Inflammatory macrophage (primary cell): Measurements from ENCODE around the gene LDLRAD3.
"Not testable (repeated sequence)": the region's sequence is repeated elsewhere in the genome, so short reads cannot be mapped to it uniquely, and the experiment has no call there.

Source experiments
- DNase-seq, 2 donors: peaks; one replicate each; pipeline ENCODE4 v3.0.0-alpha.2; 2020 to 2022

The LDLRAD3 gene

DNA sequence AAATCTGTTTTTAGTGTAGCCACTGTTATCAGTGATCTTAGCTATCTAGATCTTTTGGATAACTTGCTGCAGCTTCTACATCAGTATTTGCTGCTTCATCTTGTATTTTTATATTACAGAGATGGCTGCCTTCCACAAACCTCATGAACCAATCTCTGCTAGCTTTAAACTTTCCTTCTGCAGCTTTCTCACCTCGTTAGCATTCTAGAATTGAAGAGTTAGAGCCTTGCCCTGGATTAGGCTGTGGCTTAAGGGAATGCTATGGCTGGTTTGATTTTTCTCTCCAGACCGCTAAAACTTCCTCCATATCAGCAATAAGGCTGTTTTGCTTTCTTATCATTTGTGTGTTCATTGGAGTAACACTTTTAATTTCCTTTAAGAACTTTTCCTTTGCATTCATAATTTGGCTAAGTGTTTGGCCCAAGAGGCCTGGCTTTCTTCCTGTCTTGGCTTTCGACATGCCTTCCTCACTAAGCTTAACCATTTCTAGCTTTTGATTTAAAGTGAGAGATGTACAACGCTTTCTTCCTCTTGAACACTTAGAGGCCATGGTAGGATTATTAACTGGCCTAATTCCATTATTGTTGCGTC is 51.9 kb downstream of the LDLRAD3 start:
- DNase-seq: no peak

DNA sequence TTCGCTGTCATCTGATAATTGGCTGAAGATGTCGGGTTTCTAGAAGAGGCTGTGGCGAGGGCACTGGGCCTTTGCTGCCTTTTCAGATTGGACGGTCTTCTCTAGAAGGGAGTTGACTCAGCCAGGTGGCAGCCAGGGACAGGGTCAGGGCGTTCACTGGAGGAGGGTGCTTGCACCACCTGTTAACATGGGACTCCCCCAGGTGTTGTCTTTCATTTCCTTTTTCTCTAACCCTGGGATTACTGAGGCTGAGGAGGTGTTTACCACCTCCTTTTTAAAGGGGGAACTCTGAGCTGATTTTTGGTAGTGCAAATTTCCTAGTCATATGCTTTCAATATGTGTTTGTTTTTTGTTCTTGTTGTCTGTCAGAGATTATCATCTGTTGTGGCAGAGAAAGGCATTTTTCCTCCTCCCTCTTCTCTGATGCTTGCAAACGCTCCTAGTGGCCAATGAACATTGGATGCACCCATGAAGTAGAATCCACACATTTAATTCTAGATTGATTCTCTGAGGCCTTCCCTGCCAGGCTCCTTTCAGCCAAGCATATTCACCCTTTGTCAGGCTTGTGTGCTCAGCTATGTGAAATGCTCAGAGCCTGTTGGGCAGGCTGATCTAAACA is 54.1 kb downstream of the LDLRAD3 start:
- no peak for DNase-seq

DNA sequence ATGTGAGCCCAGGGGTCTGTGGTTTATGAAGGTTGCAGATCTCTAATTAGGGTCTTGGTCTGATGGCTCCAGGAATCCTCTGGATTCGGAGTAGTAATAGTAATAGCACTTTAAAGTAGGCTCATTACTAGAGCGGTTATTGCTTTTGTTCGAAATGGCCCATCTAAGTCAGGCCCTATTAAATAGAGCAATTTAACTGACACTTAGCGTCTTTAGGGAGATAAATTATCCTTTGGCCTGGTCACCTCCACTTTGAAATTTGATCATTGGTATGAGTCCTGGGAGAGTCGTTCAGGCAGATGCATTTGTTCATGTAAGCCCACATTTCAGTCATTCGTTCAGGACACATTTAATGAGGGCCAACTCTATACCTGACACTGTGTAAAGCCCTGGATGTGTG is 54.8 kb downstream of the LDLRAD3 start:
- DNase-seq: no peak

DNA sequence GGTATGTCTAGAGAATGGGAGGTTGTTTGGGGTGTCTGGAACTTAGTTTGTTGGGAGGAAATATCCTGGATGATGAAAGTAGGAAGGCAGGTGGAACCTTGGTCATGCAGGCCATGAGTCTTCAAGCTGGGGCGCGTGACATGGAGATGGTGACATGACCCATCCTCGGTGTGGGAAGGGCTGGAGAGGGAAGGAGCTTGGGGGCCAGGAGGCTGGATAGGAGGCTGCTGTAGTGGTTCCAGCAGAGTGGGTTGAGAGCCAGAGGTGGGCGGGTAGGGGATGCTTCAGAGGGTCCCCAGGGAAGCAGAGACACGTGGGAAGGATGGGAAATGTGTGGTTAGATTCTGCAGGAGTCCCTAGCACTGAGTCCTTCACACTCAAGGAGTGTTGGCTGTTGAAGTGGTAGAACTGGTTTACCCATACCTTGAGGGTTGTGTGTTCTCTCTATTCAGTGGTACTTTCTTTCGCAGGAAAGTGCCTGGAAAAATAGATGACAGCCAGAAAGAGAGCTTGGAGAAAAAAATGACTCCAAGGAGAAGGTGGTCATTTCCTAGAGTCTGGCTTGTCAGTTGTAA is 56.8 kb downstream of the LDLRAD3 start:
- DNase-seq: no peak

DNA sequence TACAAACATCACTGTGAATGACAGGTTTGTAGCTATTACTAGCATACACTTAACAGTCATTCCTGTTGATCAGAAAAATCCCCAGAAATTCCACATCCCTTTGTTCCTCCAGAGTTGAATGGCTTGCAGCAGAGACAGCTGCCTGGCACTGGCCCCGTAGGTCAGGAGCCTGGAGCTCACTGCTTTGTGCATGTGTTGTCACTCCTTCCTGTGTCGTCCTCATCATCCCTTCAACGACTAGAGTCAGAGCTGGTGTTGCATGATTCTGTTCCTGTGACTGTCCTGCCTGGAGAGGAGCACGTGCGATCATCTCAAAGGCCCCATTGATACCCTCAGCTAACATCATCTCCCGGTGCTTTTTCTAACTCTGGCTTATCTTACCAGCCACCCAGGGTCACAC is 58.3 kb downstream of the LDLRAD3 start:
- DNase-seq: no peak

DNA sequence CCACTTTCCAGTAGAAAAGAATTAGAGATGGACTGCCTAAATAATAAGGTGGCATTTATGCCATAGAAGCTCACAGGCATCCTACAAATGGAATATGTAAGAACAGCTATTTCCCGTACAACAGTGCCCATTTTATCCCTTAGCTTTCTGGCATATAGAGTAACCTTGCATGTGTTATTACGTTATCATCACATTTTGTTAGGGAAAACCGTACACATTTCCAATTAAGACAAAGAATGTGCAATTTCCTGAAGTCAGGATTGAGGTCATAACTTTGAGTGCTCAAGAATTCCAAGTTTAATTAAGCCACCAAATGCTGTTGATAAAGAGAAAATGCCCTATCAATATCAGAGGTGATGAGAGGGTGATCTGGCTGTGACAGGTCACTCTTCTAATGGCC is 58.9 kb downstream of the LDLRAD3 start:
- no peak for DNase-seq

DNA sequence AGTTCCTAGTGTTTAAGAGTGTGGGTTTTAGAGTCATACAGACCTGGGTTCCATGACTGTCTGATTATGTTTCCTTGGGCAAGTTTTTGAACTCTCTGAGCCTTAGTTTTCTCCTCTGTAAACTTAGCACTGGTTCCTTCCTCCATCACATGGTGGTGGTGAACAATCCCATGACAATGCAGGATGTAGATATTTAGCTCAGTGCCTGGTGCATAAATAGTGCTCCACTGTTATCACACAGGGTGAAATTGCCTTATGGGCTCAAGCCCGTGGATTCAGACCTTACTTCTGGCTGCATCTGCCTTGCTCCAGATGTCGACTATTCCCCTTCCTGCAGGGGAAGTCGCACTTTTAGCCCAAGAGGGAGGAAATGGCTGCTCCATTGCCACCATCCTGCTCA is 62.7 kb downstream of the LDLRAD3 start:
- DNase-seq: no peak

DNA sequence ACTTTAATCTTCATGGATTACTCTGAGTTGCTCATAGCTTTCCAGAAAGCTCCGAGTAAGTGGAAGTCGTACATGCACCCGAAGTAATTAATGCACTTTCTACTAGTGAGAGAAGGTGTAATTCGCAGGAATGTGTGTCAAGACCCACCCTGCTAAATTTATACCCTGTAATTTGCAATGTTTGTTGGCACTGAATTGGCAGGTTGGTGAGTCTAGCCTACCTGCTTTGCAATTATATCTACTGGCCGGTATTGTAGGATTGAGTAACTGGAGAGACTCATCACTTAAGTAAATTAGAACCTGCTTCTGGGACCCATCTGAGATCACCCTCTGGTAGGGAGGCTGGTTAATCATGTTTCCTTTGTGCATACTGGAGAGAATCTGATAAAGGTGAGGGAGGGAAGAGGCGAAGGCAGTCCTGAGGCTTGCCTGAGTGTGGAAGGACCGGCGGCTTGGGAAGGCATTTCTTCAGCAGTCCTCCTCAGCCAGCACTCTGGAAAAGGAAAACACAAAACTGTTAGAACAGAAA is 63.3 kb downstream of the LDLRAD3 start:
- DNase-seq: no peak

DNA sequence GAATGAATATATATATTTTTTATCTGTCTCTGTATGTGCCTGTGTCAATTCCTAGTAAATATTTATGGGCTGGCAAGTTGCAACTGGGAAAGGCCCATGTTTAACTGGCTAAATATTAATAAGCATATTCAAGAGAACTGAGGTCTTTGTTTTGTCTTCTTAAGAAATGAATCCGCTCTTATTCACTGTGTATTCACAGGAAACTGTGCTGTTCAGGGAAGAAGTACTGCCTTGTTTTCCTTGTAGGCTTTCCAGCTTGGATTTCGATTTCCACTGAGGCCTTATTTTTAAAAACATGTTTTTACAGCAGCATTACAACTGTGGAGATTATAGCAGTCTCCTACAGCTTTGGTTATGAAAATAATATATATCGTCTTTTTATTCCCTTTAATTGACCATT is 64.7 kb downstream of the LDLRAD3 start:
- DNase-seq: no peak

DNA sequence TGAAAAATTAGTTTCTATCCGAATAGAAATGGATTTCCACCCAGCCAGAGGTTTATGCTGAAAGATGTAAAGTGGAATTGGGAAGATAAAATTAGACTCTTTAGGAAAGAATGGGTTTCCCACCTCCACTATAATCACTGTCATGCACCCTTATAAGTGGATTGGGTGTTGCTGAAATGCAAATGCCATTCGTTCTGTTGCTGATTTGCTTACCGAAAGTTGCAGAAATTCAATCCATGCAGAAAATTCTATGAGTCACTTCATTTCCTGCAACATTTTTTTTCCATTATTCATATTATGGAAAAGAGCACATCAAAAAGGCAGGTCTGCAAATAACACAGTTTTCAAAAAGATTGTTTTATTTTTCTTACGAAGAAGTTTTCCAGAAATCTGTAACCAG is 65.6 kb downstream of the LDLRAD3 start:
- DNase-seq: no peak

- no peak for DNase-seq
Observed at GRCh38 chr11:36010010-36010740, 66.3 kb downstream of the LDLRAD3 start.

DNA sequence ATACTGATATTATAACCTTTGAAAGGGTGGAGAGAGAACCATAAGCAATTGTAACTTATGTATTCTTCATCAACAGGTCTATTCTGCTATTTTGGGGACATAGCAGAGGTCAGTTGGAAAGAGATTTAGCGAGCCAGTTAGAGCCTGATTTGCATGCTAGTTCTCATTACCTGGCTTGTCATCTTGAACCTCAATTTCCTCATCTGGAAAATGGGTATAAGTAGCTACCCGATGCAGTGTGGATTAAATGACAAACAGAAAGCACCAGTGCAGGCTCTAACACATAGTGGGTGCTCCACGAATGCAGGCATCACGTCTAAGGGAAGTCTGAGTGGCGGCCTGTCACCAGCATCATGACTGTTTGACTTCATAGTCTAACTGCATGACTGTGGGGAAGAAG is 67.7 kb downstream of the LDLRAD3 start:
- DNase-seq: no peak

DNA sequence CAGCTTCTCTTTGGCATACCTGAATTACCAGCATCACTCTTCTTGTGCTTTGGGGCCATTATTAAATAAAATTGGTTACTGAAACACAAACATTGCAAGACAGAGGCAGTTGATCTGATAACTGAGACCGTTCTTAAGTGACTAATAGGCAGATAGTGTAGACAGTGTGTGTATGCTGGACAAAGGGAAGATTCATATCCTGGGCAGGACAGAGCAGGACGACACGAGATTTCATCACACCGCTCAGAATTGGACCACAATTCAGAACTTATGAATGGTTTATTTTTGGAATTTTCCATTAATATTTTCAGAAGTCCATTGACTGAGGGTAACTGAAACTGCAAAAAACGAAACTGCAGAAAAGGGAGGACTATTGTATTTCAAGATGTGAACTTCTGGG is 68.6 kb downstream of the LDLRAD3 start:
- no peak for DNase-seq

DNA sequence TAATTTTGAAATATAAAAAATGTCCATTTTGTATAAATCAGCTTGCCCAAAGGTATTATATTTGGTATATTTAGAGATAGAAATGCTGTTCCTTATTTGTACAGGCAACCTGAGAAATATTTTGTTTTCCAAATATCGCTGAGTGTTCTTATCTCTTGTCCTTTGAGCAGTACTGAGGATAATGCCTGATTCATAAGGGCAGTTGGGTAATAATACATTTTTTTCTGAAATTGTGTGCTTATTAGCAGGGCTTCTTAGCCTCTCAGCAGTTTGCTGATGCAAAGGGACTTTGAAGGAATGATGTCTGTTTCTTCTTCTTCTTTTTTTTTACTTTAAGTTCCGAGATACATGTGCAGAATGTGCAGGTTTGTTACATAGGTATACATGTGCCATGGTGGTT is 69.1 kb downstream of the LDLRAD3 start:
- DNase-seq: no peak

GRCh38 chr11:36013446-36013845 is 69.6 kb downstream of the LDLRAD3 start:
- not testable (repeated sequence) for DNase-seq

GRCh38 chr11:36013950-36014897 is 70.4 kb downstream of the LDLRAD3 start:
- DNase-seq: peak; percentile 19 to 29

DNA sequence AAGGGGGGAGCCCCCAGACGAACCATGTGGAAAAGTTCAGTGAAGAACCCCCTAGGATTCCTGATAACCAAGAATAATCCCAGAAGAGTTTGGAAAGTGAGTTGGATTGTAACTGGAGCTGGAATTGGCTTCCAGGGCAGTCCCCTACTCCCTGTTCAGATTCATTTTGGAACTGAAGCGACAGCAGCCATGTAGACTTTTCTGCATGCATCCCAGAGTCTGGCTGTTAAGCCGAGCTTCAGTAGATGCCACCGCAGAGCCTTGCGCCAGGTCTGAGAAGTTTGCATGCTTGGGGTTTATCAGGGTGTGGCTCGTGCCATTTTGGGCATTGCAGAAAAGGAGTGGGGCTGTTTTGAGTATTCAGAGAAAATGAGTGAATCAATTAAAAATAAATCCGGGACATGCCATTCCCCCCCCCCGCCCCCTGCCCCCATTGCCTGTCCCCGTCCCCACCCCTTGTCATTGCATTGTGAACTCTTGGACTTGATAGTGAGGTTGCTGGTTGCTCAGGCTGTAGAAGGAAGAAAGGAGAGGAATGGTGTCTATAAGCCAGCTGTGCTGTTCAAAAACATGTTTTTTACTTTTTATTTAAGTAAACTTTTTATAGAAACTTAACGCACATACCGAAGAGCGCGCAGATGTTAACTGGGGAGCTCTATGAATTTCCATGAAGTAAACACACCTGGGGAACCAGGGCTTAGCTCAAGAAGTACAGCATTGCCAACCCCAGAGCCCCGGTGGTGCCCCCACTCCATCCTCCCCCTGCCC is 71.2 kb downstream of the LDLRAD3 start:
- DNase-seq: no peak

DNA sequence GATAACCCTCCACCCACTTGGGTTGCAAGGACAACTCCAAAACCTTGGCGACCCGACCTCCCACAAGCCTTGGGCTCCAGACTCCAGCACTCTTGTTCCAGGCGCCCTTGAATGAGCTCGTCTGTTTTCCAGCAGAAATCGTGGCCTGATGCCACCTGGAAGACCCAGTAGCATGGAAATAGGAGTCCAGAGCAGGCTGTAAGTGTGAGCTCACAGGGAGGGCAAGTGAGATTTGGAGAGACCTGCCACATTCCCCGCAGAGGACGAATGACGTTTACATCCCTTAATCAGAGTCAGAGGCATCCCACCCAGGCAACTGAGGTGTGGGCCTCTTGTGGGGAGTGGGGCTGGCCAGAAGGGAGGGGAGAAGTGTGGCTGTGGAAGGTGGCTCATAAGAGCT is 71.9 kb downstream of the LDLRAD3 start:
- DNase-seq: no peak

DNA sequence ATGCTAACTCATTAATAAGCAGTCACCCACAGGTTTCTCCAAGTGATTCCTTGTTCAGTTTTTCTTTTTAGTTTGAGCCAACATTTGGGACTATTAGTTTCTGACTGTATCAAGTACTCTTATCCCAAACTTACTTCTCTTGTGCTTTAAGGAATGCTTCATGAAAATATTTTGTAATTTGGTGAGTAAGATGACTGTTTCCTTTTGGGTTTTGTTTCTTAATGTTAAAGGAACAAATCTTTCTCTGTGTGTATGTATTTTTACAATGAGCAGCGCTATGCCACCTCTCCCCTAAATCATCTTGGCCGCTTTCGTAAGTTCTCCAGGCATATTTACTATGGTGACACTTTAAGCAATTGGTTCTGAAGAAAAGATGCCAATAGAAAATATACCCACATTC is 72.4 kb downstream of the LDLRAD3 start:
- DNase-seq: peak in 1 of 2 donors; percentile 6

GRCh38 chr11:36016709-36017108 is 72.8 kb downstream of the LDLRAD3 start:
- DNase-seq: no peak

DNA sequence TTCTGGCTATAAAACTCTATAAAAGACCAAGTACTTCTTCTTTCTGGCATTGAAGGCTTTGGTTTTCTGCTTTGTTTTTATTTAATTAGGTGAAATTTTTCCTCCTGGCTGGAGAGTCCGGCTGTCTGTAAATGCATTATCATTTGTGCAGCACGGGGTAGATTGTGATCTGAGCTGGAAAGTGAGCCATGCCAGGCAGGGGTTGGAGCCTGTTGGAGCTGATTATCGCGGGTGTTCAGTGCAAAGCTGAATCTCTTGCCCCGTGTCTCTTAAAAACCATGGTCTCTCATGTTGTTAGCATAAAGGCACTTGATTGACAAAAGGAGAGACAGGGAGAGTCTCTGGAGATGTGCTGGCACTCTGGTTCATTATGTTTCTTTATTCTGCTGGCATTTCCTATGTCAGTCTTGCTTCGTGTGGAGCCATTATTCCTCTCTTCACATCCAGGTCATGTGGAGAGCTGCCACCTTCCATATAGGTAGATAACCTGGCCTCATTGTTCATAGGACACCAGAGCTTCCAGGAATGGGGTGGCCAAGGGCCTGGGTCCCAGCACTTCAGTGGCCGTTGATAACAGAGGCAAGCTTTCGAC is 75.2 kb downstream of the LDLRAD3 start:
- DNase-seq: no peak
